IPS-18a (cell line): ENCODE data around the gene HOXA5.

Source experiments
- H3K27ac ChIP-seq: one replicate; pipeline ENCODE4 v1.5.1; 2013; ENCODE audit warnings: low read length
- H3K27me3 ChIP-seq: one replicate; pipeline ENCODE4 v1.6.1; 2013; ENCODE audit warnings: mild to moderate bottlenecking, low read length; ENCODE audit not compliant: control insufficient read depth, insufficient read depth
- H3K36me3 ChIP-seq: one replicate; pipeline ENCODE4 v1.6.1; 2013; ENCODE audit warnings: low read depth, low read length; ENCODE audit not compliant: control insufficient read depth
- H3K4me1 ChIP-seq: one replicate; pipeline ENCODE4 v1.6.1; 2013; ENCODE audit warnings: low read depth, low read length; ENCODE audit not compliant: control insufficient read depth
- H3K4me3 ChIP-seq: one replicate; pipeline ENCODE4 v1.5.1; 2013; ENCODE audit warnings: low read length
- H3K9ac ChIP-seq: one replicate; pipeline ENCODE4 v1.6.1; 2013; ENCODE audit warnings: mild to moderate bottlenecking, low read length, moderate library complexity
- H3K9me3 ChIP-seq: one replicate; pipeline ENCODE4 v1.6.1; 2013; ENCODE audit warnings: low read depth, low read length; ENCODE audit not compliant: control insufficient read depth

HOXA5 gene

DNA sequence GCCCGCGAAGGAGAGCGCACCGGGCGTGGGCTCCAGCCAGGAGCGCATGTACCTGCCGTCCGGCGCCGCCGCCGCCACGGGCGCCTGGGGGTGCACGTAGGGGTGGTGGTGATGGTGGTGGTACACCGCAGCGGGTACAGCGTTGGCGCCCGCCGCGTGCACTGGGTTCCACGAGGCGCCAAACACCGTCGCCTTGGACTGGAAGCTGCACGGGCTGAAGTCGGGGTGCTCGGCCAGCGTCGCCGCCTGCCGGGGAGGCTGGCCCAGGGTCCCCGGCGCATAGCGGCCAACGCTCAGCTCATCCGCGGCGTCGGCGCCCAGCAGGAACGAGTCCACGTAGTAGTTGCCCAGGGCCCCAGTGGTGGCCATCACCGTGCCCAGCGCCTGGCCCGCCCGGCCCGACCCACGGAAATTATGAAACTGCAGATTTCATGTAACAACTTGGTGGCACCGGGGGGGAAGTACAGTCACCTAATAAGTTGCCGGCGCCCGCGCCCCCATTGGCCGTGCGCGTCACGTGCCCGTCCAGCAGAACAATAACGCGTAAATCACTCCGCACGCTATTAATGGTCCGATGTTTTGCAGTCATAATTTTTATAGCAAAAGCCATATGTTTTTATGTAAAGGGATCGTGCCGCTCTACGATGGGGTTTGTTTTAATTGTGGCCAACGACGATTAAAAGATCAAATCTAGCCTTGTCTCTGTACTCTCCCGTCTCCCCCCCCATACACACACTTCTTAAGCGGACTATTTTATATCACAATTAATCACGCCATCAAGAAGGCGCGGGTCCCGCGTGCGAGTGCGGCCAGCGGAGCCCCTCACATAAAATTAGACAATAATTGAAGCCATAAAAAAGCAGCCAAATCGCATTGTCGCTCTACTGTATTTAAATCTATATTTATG is 21.9 kb upstream of the HOXA5 start, which contains the start of gene HOXA9:
TSS of gene HOXA9 (minus strand) at position 449 of the 907 bp plus-strand sequence. CDS start at position 369, 80 bp downstream.
- Histone ChIP-seq H3K9ac (peak within 1 kb of the TSS; percentile 1), H3K27me3 (peaks cover 100% of the 10 kb centered on the region), H3K27ac (no peak within 1 kb of the TSS)

DNA sequence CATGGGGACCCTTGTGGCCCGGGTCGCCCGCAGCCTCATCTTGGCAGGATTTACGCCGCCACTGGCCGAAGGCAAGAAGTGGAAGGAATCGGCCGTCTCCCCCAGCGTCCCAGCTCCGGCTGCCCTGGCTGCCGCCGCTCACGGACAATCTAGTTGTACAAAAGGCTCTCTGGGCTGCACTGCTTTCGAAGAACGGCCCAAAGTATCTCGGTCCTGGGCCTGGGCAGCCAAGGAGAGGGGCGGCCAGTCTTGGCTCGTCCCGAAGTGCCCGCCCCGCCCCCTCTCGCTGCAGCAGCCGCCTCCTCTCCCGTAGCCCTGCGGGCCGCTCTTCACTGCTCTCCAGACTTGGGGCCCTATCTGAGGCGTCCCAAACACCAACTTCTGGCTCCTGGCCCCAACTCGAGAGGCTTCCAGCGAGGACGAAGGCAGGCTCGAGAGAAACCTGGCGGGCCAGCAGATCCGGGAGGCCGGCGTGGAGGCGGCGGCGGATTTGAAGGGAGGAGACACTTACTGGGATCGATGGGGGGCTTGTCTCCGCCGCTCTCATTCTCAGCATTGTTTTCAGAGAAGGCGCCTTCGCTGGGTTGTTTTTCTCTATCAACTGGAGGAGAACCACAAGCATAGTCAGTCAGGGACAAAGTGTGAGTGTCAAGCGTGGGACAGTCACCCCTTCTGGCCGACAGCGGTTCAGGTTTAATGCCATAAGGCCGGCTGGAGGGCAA is 21.0 kb upstream of the HOXA5 start:
- H3K27me3 ChIP-seq = peaks cover 100% of the 10 kb centered on the region
- H3K27ac ChIP-seq = no peak overlapping the region
- no peaks in the 10 kb centered on the region for H3K4me1 ChIP-seq
- peaks cover 2% of the 10 kb centered on the region for H3K9me3 ChIP-seq
- no peaks in the 10 kb centered on the region for H3K36me3 ChIP-seq
- H3K4me3 ChIP-seq = no peak overlapping the region
- H3K9ac ChIP-seq = peak overlapping the region; percentile 1

More for the DNA sequence above, 21.9 kb upstream of the HOXA5 start, which contains the start of gene HOXA9:
- Histone ChIP-seq H3K9me3 (peaks cover 2% of the 10 kb centered on the region), H3K4me3 (no peak within 1 kb of the TSS), H3K36me3 (no peaks in the 10 kb centered on the region), H3K4me1 (no peaks in the 10 kb centered on the region)

DNA sequence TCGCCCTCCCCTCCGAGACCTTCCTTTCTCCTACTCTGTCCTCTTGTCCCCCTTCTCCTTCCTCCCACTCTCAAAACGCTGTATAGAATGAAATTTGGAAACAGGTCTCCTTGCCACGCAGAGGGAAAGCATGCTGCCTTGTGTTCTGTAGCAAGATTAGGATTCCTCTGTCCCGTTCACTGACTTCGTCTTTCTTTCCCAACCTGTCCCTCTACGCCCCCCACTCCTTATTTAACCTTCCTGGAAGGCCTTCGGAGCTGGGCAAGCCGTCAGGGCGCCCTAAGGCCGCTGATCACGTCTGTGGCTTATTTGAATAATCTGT is 20.5 kb upstream of the HOXA5 start:
- H3K36me3 ChIP-seq = no peaks in the 10 kb centered on the region
- peaks cover 2% of the 10 kb centered on the region for H3K9me3 ChIP-seq
- H3K27me3 ChIP-seq = peaks cover 100% of the 10 kb centered on the region
- H3K9ac ChIP-seq = peak overlapping the region; percentile 1
- H3K27ac ChIP-seq = no peak overlapping the region
- H3K4me1 ChIP-seq = no peaks in the 10 kb centered on the region
- no peak overlapping the region for H3K4me3 ChIP-seq

DNA sequence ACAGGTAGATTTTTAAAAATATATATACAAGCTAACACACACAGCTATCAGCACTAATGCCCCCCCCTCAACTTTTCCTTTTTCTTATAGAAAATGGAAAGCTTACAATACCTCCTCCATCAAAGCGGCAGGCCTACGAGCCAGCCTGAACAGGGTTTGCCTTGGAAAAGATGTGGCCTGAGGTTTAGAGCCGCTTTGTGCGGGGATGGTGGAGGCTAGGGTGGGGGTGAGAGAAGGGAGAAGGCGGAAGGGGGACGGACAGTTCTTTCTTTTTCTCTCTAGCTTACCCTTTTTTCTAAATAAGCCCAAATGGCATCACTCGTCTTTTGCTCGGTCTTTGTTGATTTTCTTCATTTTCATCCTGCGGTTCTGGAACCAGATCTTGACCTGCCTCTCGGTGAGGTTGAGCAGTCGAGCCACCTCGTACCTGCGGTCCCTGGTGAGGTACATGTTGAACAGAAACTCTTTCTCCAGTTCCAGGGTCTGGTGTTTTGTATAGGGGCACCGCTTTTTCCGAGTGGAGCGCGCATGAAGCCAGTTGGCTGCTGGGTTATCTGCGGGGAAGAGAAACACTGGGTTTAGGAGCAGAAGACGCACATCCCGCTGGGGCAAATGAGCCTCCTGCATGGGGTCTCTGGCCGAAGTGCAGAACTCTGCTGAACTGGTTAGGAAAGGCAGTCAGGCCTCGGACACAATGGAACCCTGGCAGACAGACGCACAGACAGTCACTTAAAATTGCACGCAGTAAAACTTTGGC is 20.0 kb upstream of the HOXA5 start:
- peaks cover 100% of the 10 kb centered on the region for H3K27me3 ChIP-seq
- no peak overlapping the region for H3K27ac ChIP-seq
- no peak overlapping the region for H3K9ac ChIP-seq
- H3K4me3 ChIP-seq = no peak overlapping the region
- H3K4me1 ChIP-seq = no peaks in the 10 kb centered on the region
- peaks cover 2% of the 10 kb centered on the region for H3K9me3 ChIP-seq
- no peaks in the 10 kb centered on the region for H3K36me3 ChIP-seq

DNA sequence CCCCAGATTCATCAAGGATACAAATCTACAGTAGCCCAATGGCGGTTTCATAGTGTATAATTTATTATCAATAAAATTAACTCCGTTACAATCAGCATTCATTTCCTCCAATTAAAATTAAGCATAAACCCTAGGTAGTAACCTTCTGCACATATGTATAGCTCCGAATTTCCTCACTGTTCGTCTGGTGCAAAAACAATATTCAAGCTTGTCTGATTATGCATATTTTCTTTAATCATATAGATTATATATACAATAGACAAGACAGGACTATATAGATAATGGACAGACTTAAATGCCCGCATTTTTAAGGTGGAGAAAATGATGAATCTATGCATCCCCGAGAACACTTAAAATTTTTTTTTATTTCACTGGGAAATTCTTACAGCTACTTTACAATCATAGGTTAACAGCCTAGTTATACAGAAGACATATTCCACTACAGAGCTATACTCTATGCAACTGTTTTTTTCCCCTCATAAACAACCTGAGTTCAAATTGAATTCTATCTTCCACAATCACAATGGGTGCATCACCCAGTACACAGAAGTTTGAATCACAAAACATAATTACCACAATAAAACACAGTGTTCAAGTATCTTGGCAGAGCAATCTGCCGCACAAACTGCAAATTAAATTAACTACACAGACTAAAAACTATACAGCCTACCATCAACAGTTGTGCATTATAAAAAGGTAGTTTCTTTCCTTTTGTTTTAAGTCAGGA is 19.2 kb upstream of the HOXA5 start:
- Histone ChIP-seq H3K4me3 (no peak overlapping the region), H3K36me3 (no peaks in the 10 kb centered on the region), H3K9me3 (peaks cover 2% of the 10 kb centered on the region), H3K4me1 (no peaks in the 10 kb centered on the region), H3K27ac (no peak overlapping the region), H3K27me3 (peaks cover 100% of the 10 kb centered on the region), H3K9ac (no peak overlapping the region)

DNA sequence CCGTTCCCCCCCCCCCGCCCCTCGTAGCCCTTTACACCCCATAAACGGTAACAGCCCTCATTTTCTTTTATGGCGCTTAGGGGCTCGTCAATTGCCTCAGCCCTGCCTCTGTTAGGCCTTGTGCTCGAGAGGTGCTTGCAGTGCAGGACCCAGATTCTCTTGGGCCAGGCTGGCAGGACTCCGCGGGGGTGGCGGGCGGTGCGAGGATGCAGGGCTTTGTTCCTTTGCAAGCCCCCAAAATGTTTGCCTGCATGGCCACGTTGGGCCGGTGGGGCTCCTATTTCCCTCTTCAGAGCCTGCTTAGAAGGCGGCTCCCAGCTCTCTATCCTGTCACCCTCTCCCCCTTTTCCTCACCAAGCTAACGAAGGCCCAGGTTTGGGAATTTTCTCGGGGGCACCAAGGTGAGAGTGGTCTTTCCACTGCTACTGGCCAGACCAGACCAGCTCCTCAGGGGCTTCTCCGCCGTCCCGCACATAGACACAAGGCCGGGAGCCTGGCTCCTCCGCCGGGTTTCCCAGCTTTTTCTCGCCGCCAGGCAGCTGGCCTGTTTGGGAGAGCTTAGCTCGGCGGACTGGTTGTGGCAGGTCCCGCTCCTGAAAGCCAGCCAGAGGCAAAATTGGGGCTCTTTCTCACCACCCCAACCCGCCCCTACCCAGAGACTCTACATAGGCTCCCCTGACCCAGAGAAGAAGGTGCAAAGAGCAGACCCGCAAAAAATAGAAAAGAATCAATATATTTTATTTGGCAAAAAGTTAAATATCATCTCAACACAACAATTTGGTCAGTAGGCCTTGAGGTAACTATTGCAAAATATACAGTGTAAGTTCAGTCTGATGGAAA is 18.5 kb upstream of the HOXA5 start:
- H3K9me3 ChIP-seq = peaks cover 2% of the 10 kb centered on the region
- H3K27me3 ChIP-seq = peaks cover 100% of the 10 kb centered on the region
- no peaks in the 10 kb centered on the region for H3K4me1 ChIP-seq
- no peak overlapping the region for H3K9ac ChIP-seq
- H3K4me3 ChIP-seq = no peak overlapping the region
- no peak overlapping the region for H3K27ac ChIP-seq
- H3K36me3 ChIP-seq = no peaks in the 10 kb centered on the region

DNA sequence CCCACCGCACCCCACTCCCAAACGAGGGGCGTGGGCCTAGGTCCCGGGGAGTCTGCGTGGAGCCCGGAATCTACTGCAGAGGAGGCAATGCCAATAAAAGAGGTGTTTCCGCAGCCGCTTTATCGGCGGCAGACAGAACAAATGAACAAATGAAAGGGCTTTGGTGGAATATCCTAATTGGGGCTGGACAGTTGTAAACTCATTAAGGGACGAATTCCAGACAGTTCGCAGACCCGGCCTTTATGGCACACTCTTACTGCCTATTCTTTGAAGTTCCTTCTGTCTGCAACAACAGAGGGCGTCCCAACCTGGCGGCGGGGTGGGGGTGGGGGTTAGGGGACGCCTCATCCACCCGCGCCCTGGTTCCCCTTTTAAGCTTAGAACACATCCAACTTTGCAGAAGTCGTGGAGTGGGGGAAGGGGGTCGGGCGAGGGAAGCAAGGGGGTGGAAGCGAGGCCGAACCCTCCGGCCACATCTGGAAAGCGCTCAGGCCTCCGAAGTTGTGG is 17.8 kb upstream of the HOXA5 start:
- Histone ChIP-seq H3K27ac (no peak overlapping the region), H3K4me3 (no peak overlapping the region), H3K4me1 (peaks cover 3% of the 10 kb centered on the region), H3K9me3 (peaks cover under 1% of the 10 kb centered on the region), H3K9ac (no peak overlapping the region), H3K36me3 (no peaks in the 10 kb centered on the region), H3K27me3 (peaks cover 100% of the 10 kb centered on the region)

DNA sequence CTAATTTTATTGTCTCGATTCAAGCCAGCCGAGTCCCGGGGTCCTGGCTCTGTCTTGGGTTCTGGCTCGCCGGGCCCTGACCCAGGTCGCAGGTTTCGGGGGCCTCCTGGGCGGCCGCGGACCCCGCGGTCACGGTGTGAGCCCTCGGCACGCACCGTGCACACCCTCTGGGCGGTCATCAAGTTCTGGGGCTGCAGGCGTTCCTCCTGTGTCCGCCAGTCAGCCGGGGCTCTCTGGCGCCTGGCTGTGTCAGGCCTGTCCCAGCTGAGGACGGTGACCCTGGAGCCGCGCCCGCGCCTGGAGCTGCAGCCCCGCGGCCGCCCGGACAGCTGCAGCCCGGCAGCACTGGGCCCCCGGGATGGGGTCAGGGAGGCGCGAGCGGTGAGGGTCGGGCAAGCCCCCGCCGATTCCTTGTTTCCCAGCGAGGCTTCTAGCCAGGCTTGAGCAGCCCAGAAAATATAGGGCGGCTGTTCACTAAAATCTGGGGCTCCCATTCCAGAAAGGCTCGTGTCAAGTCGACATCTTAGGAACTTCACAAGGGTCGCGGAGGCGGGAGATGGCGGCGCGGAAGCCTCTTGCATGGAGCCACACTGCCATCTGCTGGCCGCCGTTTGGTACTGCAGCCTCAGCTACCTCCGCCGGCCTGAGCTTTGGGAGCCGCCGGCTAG is 17.2 kb upstream of the HOXA5 start:
- no peaks in the 10 kb centered on the region for H3K36me3 ChIP-seq
- H3K9ac ChIP-seq = no peak overlapping the region
- peaks cover 3% of the 10 kb centered on the region for H3K4me1 ChIP-seq
- no peak overlapping the region for H3K27ac ChIP-seq
- no peaks in the 10 kb centered on the region for H3K9me3 ChIP-seq
- peak overlapping the region; percentile 48 for H3K4me3 ChIP-seq
- H3K27me3 ChIP-seq = peaks cover 100% of the 10 kb centered on the region

DNA sequence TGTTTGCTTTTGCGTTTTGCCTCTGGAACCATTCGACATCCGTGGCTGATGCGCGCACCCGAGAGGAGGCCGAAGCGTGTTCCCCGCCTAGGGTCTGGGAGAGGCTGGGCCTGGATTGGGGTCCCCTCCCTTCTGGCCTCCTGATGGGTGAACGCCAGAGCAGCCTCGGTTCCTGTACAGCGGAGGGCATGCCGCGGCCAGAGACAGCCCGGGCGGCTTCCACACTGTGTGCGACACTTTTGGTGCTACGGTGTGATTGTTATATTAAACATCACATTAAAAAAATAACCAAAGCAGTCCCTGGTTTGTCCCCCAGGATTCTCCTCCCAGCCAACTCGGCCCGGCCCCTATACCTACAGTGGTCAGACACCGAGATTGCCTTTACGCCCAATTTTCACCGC is 16.7 kb upstream of the HOXA5 start:
- Histone ChIP-seq H3K4me1 (peaks cover 3% of the 10 kb centered on the region), H3K27me3 (peaks cover 100% of the 10 kb centered on the region), H3K36me3 (no peaks in the 10 kb centered on the region), H3K9me3 (no peaks in the 10 kb centered on the region), H3K9ac (no peak overlapping the region), H3K4me3 (peak overlapping the region; percentile 48), H3K27ac (no peak overlapping the region)
